HG02623 (cell line): ENCODE data around the gene CISH.

Source experiments
- ATAC-seq: cut with Tn5 transposase; IDR thresholded peaks from one replicate; pipeline ENCODE4 v1.9.1; 2021; ENCODE audit warnings: moderate library complexity; ENCODE audit not compliant: unreplicated experiment

The CISH gene, protein sequence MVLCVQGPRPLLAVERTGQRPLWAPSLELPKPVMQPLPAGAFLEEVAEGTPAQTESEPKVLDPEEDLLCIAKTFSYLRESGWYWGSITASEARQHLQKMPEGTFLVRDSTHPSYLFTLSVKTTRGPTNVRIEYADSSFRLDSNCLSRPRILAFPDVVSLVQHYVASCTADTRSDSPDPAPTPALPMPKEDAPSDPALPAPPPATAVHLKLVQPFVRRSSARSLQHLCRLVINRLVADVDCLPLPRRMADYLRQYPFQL

DNA sequence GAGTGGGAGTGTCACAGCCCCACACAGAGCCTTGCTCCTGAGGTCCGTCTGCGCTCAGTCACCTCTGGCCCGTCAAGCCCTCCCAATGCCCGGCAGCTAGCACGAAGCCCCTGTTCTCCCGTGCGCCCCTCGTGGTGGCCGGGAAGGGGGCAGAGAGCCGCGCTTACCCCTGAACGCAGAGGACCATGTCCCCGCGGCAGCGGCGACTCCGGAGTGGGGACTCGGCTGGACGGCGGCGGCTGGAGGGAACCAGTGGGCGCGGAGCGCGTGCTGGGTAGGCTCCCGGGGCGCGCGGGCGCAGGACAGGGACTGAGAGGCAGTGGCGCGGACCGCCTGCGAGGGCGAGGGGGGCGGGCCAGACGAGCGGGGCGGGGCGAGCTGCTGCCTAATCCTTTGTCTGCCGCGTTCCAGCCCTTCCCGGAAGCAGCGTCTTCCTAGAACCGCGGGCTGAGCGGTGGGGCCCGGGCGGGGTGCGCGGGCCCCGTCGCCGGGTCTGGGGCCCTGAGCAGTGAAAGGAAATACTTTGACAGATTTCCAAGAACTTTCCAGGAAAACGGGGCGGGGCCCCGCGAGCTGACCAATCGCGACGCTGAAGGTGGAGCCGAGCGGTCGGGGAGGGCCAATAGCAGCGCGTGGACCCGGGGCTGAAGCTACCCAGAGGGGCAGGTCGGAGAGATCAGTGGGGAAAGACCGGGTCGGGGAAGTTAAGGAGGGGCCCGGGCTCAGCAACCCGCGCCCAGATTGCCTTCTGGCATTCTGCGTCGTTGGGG, at the start of gene CISH:
Gene CISH (minus strand): TSS at position 311 of the 770 bp plus-strand sequence. CDS start 124 bp downstream, at position 187.
- ATAC-seq = peak; percentile 63

DNA sequence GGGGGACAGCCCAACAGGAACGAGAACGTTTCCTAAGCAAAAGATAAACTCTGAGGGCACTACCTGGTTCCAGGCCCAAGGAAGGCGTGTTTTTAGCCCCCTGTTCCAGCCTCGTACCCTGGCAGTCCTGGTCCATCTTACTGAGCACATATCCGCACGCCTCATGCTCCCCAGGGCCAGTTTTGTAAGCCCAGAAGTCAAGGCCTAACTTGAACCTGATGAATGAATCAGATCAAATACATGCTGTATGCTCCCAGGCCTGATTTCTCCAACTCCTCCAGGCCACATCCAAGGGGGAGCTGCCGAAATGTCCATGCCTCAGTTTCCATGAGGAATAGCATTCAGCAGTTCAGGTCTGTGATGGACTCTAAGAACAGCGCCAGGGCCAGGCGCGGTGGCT, 48.8 kb upstream of the CISH start:
- ATAC-seq = no peak

DNA sequence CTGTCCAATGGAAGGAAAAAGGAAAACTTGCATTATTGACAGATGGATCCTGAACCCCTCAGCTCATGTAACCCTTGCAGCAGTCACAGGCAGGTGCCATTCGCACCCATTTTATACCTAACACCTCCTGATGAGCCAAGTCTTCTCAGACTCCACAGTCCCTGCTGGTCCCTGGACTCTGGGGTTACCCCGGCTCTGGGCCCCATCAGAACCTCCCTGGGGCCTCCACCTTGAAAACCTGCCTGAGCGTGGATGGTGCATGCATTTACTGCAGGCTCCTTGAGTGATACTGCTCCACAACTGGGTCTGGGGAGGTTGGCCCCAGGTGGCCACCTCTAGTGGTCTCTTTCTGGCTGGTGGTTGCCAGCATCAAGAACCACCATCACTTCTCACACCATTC, 47.3 kb upstream of the CISH start:
- ATAC-seq = no peak

DNA sequence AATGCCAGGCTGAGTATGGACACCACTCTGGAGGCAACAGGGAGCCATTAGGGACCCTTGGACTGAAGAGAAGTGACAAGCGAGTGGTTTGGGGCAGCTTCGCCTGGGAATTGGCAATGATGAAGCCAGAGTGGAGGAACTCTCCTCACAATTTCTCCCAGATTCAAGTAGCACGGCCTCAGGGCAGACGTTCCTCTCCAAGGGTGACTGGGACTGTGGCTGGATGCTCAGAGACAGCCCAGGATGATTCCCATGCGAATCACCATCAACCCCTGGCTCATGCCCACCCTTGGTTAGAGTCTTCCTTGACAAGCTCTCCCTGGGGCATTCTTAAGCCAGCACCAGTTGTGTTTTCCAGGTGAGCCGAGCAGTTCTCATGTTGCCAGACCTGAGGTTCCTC, 46.8 kb upstream of the CISH start:
- no peak for ATAC-seq

DNA sequence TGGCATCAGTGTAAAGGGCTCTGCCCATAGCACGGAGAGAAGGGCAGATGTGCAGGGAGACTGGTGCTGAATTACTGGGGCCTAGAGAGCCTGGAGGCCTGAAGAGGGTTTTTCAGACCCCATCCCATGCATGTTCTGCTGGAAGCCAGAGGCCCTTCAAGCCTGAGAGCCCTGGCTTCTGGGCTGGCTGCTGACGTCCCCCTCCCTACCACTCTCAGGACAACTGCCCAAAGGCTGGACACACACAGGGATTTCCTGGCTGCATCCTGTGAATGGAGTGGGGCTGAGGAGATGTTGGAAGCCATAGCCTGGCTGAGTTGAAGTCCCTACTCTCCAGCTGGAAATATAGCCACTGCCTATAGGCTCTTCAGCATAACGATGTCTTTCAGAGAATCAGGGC, 46.2 kb upstream of the CISH start:
- ATAC-seq = no peak

DNA sequence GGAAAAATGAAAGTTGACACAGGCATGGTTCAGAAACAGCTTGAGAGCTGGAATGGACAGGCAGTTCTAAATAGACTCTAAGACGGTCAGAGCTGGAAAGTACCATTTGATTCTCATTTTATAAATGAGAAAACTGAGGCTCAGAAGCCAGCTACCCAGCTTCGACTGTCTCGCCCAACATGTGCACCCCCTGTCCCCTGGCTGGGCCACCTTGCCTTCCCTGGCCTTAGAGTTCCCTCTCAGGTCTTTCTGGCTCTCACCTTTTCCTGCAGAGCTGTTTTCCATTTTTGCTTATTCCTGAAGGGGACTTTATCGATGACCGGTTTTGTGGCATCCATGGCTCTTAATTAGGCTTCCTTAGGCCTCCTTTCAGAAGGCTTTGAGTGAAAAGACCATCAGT, 45.8 kb upstream of the CISH start:
- ATAC-seq = no peak

DNA sequence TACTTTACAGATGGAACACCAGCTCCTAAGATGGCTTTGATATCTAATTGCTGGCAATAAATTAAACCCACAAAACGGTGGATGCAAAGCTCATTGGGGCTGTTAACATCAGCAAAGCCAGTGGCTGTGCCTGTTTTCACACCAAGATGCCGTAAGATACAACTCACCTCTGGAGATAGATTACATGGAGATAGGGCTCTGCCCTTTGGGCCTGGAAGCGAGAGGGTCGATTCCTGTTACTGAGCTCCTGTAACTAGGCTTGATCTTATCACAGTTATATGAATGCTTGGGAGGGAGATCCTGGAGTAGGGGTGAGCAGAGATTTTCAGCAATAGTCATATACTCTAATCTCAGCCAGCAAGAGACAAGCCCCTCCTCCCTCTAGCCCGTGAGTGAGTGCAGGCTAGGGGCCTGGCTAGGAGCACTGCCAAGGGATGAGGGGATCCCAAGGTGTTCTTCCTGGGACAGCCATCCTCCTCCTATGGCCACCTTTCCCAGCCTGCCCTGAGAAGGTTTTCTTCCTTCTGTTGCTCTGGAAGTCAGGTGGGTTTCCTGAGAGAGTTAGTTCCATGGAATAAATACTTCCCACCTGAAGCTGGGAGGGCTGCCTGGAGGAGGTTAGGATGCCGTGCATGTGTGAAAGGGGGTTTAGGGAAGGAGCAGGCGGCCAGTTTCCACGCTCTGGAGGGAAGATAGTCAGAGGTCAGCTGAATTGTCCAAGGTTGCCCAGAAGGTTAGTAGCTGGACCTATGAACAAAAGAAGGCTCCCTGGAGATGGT, 45.0 kb upstream of the CISH start:
- ATAC-seq = no peak

DNA sequence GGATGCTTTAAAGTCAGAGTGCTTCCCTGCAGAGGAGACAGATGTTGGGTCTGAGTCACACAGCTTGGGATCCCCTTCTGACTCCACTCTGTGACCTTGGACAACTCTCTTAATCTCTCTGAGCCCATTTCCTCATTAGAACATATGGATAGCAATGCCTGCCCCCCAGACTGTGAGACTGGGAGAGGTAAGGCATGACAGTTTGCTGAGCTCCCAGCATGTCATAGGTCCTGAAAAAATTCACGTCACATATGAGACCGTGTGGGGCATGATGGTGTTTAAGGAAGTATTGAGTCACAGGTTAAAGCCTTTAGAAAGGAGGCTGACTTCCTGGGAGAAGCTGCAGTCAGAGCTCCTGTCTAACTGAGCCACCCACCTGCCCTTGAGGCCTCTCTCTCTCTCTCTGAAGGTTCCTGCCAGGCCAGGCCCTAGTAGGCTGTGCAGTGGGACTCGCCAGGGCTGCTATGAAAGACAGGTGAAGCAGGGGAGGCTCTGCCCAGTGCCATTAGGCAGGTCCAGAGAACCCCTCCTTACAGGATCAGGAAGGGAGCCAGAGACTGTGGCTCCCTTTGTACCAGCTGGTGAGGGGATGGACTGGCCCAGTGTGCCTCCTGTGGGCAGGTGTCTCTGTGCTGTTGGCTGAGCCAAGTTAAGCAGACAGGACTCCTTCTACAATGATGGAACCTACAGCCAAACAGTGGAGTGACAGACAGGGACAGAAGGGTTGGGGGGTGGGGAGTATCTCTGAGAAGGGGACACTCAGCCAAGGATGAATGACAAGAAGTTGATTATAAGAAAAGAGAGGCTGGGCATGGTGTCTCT, 43.6 kb upstream of the CISH start:
- ATAC-seq = no peak

DNA sequence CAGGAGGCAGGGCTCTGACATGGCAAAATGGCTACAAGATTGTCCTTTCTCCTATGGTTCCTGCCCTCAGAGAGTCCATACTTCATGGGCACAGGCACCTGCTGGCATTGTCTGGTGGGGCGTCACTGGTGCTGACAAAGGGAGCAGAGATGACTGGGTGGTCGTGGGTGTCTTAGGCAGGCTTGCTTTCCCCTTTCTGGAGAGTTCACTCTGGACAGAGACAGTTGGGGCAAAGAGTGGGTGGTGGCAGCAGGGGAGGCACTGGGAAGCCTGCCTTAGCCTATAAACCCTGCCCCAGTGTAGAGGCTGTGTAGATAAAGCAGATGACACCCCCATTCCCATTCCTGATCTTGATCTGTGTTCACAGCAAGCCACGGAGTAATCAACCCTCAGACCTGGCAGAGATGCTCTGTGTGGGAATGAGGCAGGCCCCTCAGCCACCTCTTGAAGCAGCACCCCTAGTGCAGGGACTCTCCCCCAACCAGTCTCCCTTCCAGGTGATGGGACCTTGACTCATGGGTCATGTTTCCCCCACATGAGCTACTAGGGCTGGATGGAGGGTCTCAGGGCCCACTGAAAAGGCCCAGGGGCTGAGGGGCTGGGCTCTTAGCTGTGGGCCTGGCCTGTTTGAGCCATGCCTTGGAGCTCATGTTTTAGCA, 42.5 kb upstream of the CISH start:
- no peak for ATAC-seq

DNA sequence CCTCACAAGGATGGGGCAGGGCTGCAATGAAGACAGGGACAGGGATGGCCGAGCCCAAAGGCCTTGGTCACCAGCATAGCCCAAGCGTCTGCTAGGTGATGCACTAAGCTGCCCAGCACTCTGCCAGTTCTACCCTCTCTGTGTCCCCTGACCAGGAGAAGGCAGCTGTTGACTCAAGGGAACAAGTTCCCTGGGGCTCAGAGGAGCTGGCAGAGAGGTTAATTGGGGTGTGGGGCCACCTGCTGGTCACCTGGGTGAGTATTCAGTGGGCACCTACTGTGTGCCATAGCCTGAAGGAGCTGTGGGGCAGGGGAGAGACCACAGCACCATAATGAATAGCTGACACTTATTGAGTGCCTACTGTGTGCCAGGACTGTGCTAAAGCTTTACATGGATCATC, 41.1 kb upstream of the CISH start:
- ATAC-seq = no peak

DNA sequence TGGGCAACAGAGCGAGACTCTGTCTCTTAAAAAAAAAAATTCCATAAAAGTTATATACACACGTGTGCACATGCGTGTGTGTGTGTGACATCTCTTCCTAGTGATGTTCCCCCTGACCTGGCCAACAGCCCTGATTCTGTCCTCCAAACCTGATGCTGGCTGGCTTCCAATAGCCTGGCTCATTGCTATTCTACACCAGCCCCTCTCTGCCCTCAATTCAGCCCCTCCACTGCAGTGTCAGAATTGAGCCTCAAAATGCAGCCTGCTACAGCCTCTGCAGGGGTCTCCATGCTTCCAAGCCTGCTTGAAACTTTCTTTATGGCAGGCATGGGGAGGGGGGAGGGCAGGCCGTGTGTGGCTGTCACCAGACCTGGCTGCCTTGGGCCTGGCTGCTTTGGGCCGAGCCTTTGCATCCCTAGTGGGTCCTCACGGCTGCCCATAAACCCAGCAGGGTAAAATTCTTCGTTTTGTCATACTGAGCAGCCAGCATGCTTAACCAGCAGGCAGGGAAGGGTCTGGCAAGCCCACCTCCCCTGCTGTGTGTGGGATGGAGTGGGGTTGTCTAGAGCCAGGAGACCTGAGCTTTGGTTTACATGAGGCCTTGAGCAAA, 40.5 kb upstream of the CISH start:
- no peak for ATAC-seq

DNA sequence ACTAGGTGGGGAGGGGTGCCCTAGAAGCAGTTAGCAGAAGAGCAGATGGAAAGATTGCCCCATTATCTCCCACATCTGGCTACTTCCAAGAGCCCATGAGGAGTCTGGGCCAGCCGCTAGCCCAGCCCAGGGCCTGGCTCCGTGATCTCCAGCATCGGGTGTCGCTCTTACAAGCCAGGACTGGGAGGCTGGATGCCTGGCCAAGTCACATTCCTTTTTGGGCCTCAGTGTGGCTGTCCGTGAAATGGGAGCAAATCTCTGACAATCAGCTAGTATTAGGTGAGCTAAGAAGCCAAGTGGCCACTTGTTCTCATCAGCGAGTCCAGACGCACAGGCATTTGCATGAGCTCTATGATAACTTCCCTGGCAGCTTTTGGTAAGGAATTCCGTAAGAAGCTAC, 39.9 kb upstream of the CISH start:
- no peak for ATAC-seq

DNA sequence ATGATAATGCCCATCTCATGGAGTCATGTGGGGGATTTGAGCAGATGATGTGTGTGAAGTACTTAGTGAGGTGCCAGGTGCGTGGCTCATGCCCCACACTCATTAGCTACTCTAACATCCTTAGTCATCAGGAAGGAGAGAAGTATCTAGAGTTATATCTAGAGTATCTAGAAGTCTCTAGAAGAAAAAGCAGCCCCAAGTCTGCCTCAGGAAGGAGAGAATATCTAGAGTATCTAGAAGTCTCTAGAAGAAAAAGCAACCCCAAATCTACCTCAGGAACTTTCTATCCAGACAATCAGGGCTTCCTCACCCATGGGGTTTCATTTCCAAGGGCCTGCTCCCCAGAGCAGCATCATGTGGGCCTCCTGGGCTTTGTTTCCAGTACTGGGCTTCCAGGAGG, 38.4 kb upstream of the CISH start:
- no peak for ATAC-seq

DNA sequence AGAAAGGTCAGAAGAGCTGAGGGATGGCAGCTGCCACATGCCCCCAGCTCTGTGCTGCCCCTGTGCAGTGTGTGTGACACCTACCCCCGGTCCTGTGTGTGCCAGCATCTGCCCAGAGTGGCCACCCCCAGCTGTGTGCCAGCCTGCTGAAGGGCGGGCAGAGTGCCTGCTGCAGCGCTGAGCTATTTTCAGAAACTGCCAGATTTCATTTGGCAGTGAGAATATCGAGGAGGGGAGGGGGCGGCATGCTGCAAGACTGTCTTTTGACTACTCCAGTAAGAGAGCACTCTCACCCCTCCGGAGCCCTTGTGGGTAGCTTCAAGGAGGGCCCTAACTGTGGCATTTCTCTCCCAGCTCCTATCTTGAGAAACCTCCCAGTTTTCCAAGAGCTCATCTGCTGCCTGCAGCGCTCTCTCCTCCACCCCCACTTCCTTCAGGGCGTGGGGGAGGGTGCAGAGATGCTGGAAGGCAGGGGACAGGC, 37.9 kb upstream of the CISH start:
- ATAC-seq = no peak

DNA sequence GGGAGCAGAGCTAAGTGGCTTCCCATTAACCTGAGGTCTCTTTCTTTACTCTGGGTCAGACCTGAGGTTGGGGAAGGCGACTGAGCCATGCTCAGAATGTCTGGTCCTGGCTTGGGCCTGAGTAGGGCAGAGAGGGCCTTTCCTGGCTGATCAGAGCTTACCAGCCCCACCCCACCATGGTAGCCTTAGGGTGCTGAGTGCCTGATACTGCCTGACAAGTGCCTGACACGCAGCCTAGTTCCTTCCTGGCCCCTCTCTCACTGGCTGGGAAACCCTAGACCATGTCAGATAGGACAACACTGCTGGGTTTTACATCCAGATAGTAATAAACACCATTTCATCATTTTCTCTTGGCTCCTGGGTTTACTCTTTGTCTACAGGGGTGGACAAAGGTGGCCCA, 37.4 kb upstream of the CISH start:
- no peak for ATAC-seq

DNA sequence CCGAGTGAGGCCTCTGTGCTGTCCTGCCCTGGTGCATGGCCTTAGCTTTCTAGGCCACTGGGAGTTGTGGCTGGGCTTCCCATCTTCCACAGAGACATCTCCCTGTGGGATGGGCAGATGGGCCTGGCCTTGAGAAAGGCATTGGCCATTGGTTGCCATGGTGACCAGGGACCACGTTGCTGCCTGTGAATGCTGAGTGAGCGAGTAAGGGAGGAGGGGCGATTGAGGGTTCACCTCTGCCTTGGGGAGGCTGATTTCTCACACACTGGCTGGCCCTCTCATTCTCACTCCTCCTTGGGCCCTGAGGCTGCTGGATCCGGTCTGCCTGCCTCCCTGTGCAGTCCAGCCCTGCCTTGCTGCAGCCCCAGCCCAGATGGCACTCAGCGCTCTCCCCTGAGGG, 36.7 kb upstream of the CISH start:
- no peak for ATAC-seq

DNA sequence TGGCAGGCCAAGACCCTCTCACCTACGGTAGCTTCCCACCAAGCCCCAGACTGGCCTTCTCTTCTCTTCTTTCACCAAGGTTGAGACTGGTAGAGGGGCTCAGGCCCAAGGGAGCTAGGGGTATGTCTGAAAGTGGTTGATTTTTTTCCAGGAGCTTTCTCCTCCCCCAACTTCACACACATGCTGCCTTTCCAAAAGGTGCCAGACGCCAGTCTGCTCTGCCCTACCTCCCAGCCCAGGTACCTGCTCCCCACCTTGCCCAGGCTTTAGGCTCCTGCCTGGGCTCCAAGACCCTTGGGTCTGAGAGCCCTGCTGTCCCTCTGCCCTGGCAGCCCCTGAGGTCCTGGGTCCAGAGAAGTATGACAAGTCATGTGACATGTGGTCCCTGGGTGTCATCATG, 33.8 kb upstream of the CISH start:
- ATAC-seq = no peak

DNA sequence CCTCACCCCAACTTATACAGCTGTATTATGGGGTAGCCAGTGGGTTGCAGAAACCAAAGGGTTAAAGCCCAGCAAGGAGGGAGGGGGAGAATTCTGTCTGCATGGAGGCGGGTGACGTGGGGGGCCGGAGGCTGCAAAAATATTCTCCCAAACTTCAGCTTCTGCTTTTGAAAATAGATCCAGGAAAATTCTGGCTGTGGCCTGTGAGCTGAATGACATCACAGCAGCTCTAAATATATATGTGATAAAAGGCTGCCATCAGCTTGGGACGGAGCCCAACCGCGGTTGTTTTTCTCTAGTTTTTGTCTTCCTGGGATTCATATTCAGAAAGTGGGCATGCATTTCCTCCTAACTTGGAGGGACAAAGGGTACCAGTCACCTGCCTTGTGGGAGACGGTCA, 33.0 kb upstream of the CISH start:
- no peak for ATAC-seq

DNA sequence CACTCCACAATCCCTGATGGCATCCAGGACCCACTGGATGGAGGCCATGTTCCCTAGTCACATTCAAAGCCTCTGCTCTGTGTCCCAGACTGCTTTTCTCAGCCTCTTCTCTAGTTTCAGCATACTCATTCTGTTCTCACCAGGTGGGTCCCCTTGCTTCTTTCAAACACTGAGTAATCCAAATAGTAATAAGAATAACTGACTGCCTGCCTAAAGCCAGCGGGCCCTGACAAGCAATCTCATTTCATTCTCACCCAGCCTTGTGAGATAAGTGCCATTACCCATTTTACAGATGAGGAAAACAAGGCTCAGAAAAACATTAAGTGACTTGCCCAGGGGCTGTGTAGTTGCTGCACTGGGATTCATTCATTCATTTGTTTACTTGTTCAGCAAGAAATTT, 30.8 kb upstream of the CISH start:
- no peak for ATAC-seq

DNA sequence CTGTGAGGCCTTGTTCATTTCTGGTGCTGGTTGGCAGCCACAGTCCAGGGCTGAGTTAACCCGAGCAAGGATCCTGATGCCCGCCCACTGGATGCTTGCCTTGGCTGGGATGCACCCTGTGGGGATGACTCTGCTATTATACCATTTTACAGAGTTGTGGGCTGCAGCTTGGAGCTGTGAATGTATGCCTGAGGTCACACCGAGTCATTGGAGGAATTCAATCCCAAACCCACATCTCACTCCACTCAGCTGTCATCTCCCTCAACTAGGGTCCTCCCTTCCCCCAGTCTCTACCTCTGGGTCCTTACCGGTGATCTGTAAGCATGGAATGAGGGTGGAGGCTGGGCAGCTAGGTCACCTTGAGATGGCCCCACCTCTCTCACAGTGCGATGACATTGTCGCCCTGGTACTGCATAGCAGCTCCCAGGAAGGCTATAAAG, 27.5 kb upstream of the CISH start:
- no peak for ATAC-seq
